Activated CD4-positive, alpha-beta T cell treated with anti-CD3 and anti-CD28 coated beads, Interleukin-10, Interleukin-2, amounts not matched to agents 100 ng/mL and 50 ng/mL, durations not matched to agents 16 hours and 8 hours (primary cell): ENCODE results near the gene VAMP8.
"Not testable (repeated sequence)": the region's sequence is repeated elsewhere in the genome, so short reads cannot be mapped to it uniquely, and the experiment has no call there.

Experiments
- DNase-seq: peaks from one replicate; pipeline ENCODE4 v3.0.0-alpha.2; 2020

VAMP8 gene

GRCh38 chr2:85547859-85548607, 29.4 kb upstream of the VAMP8 start:
- no peak for DNase-seq

- DNase-seq = no peak
These were observed 28.8 kb upstream of the VAMP8 start for GRCh38 chr2:85548608-85548900.

GRCh38 chr2:85549095-85549494, 28.3 kb upstream of the VAMP8 start:
- DNase-seq = no peak

- DNase-seq = no peak
These were observed 27.6 kb upstream of the VAMP8 start for GRCh38 chr2:85549826-85550225.

- no peak for DNase-seq
These were observed 26.9 kb upstream of the VAMP8 start for GRCh38 chr2:85550486-85550885.

- DNase-seq = peak; percentile 87
These were observed 25.4 kb upstream of the VAMP8 start for GRCh38 chr2:85551698-85552678.

- no peak for DNase-seq
These were observed 24.2 kb upstream of the VAMP8 start for GRCh38 chr2:85553184-85553583.

GRCh38 chr2:85554980-85555612, 22.3 kb upstream of the VAMP8 start:
- no peak for DNase-seq

GRCh38 chr2:85557130-85557529, 20.3 kb upstream of the VAMP8 start:
- no peak for DNase-seq

GRCh38 chr2:85558160-85558559, 19.2 kb upstream of the VAMP8 start:
- no peak for DNase-seq

- DNase-seq = not testable (repeated sequence)
These were observed 17.0 kb upstream of the VAMP8 start for GRCh38 chr2:85560403-85560726.

GRCh38 chr2:85560812-85561279, 16.5 kb upstream of the VAMP8 start:
- DNase-seq = no peak

GRCh38 chr2:85561280-85562212, 15.8 kb upstream of the VAMP8 start, which contains the start of gene GGCX:
GGCX (minus strand) TSS chr2:85561493; CDS start chr2:85561428, 65 bp downstream.
- DNase-seq = peak; percentile 97

- DNase-seq = no peak
These were observed 13.2 kb upstream of the VAMP8 start for GRCh38 chr2:85564144-85564563.

- no peak for DNase-seq
These were observed 11.1 kb upstream of the VAMP8 start for GRCh38 chr2:85566265-85566664.

- DNase-seq = no peak
These were observed 1.6 kb upstream of the VAMP8 start for GRCh38 chr2:85575739-85576138.

GRCh38 chr2:85577063-85577385, 362 bp upstream of the VAMP8 start:
- no peak for DNase-seq

GRCh38 chr2:85578243-85579180, 1.1 kb downstream of the VAMP8 start:
- peak; percentile 38 for DNase-seq

GRCh38 chr2:85579266-85579935, 2.0 kb downstream of the VAMP8 start:
- no peak for DNase-seq

GRCh38 chr2:85580206-85580605, 2.8 kb downstream of the VAMP8 start:
- no peak for DNase-seq

GRCh38 chr2:85582492-85582891, 5.1 kb downstream of the VAMP8 start:
- no peak for DNase-seq
